GM18873 (cell line): ENCODE results near the gene KIF26A.

Experiments used
- ATAC-seq: cut with Tn5 transposase; IDR thresholded peaks from one replicate; pipeline ENCODE4 v1.9.1; 2021; ENCODE audit warnings: mild to moderate bottlenecking, moderate library complexity, moderate number of reproducible peaks; ENCODE audit not compliant: unreplicated experiment, low FRiP score

KIF26A gene

DNA sequence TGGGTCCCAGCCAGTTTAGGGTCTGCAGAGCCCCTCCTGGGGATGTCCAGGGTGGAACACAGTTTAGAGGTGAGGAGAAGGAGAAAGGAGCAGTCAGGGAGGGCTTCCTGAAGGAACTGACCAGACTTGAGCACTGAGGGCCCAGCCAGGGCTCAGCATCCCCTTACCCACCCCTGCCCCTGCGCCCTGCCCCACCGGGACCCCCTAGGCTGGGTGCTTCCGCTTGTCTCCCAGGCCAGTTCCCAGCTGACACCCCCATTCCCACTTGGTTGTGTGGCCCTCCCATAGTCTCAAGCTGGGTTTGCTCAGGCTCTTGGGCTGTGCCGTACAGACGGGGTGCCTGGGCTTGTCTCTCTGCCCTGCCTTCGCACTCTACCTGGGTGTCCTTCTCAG, 26.3 kb upstream of the KIF26A start:
- ATAC-seq: no peak

DNA sequence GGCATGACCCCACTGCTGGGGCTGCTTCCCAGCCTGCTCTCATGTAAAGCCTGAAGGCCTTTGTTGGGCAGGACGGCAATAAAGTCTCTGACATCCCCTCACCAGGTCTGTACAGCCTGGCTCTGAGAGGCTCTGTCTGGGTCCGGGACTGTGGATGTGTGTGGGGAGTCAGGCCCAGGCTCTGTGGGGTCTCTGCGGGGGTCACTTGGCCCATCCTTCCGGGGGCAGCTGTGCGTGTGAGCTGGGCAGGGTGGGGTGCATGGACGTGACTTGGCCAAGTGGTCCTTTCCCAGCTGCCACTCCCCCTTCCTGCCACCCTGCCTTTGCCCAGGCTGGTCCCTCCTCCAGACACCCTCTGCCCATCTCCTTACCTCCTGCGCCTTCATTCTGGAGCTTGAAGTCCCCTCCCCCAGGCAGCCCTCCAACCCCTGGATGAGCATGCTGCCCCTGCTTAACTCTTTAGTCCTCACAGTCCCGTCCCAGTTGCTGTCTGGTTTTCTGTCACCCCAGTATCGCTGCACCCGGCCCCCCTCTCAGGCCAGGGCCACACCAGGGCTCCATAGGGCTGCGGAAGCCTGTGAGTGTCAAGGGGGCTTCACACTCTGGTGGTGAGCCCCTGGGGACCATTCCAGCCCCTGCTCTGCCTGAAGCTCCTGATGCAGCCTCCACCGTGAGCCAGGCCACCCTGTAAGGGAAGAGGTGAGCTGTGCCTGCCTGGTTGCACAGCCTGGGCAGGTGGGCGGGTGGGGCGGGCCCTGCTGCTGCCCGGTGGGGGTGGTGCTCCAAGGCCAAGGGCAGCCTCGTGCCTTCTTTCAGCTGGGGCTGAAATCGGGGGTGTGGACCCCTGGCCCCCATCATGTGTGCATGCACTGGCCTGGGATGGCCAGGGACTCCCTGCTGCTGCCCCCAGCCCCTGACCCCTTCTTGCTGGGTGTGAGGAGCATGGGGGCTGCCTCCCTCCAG, 25.5 kb upstream of the KIF26A start:
- no peak for ATAC-seq

- ATAC-seq: no peak
Measured at GRCh38 chr14:104113631-104114420, 24.6 kb upstream of the KIF26A start.

- no peak for ATAC-seq
Measured at GRCh38 chr14:104114421-104115130, 23.8 kb upstream of the KIF26A start.

DNA sequence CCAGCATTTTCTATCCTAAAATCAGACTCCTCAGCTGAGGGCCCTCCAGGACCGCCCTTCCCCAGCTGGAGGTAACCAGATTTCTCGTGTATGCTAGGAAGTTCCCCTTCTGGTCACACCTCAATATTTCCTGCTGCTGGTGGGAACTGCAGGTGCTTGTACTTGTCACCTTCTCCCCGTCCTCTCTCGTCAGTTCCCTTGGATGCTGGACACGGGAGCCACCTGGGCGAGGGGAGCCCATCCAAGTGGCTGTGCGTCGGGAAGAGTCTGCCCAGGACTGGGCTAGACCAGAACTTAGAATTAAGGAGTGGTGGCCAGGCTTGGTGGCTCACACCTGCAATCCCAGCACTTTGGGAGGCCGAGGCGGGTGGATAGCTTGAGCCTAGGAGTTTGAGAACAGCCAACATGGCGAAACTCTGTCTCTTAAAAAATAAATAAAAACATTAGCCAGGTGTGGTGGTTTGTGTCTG, 23.2 kb upstream of the KIF26A start:
- ATAC-seq: no peak

GRCh38 chr14:104115691-104116287, 22.6 kb upstream of the KIF26A start:
- no peak for ATAC-seq

DNA sequence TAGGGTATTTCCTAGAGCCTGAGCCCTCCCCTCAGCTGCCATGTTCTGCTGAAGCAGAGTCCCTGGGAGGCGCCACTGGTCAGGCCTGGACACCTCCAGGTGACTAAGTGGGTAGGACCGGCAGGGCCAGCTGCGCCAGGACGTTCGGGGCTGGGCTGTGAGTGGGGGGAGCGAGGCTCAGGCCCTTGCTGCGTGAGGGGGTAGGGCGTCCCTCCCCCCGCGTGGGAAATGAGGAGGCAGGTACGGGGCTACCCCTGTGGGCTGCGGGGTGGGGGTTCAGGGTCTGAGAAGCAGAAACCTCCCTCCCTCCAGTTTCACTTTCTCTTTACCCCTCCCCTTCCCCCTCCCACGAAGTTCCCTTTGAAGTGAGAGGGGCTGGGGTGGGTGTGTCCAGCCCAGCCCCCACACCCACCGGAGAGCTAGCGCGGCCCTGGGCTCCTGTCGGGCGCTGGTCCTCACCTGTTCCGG, 22.1 kb upstream of the KIF26A start:
- no peak for ATAC-seq

DNA sequence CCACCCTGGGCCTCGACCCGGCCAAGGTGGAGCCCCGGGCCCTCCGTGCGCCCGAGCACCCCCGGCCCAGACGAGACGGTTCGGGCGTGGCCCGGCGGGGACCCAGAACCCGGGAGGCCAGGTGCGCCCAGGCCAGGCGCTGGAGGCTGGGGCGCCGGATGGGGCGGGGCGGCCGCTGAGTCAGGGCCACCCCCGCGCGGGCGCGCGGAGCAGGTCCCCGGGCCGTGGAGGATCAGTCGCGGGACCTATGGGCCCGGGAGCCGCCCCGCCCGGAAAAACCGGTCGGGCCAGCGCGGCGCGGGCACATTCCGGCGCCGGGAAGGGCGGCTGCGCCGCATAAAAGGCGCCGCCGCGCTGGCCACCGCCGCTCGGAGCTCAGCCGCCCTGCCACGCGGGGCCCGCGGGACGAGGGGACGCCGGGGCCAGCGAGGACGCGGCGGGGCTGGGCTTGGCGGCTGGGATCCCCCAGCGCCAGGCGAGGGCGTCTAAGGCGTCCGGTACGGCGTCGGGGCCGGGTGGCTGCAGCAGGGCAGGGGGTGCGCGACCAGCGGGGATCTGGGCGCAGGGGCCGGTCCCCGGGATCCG, 21.5 kb upstream of the KIF26A start:
- no peak for ATAC-seq

DNA sequence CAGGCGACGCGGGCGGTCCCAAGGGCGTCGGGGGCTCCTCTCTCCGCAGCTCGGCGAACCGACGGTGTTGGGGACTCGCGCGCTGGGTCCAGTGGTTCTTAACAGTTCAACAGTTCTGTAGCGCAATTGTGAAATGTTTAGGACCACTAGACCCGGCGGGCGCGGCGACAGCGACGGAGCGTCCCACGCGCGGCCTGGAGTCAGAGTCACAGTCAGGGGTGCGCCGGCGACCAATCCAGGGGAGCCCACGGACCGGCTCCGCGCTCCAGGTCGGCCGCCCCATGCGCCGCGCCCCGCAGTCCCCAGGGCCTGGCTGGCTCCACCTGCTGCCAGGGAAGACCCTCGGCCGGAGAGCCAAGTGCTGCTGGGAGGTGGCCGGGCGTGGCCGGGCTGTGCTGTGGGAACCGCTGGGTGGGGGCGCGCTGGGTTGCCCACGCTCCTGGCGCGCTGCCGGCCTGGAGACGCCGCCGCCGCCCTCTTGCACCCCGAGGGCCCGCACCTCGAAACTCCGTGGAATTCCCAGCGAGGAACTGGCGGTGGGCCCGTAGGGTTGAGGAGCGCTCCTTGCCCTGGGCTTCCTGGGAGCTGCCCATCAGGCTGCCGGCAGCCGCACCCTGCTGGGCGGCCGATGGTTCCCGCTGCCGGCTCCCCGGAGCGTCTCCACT, 20.9 kb upstream of the KIF26A start:
- no peak for ATAC-seq

DNA sequence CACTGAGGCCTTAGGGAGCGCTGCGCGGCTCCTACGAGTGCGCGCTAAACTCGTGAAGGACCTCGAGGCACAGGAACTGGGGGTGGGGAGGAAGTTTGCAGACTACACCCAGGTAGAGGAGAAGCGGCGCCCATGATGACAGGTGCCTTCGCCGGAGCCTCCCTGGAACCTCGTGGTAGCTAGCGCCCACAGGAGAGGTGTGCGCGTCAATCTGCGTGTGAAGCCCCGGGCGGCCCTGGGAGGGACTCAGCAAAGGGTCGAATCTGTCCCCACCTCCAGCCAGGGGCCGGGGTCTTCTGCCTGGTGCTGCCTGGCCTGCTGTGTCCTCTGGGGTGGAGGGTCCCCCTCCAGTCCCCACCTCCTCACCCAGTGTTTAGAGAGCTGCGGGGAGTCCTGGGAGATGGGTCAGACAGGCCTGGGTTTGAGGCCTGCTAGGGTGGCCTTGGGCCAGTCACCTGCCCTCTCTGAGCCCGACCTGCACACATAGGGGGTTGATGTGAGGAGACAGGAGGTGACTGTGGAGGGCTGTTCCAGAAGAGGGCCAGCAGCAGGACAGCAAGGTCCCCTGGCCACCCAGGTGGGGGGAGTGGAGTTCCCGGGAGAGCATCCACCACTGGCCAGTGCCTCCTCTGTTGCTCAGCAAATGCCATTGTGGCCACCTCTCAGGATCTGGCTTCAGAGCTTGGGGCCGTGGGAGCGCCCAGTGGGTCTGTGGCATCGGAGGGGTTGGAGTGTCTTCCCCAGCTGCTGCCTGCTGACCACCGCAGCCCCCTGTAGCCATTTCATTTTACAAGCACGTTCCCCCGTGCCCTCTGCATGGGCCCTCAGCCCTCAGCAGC, 20.2 kb upstream of the KIF26A start:
- ATAC-seq: no peak

- no peak for ATAC-seq
Measured at GRCh38 chr14:104119119-104119487, 19.3 kb upstream of the KIF26A start.

- no peak for ATAC-seq
Measured at GRCh38 chr14:104119488-104120251, 18.7 kb upstream of the KIF26A start.

GRCh38 chr14:104120281-104120741, 18.1 kb upstream of the KIF26A start:
- ATAC-seq: no peak

- ATAC-seq: no peak
Measured at GRCh38 chr14:104121142-104121541, 17.2 kb upstream of the KIF26A start.

DNA sequence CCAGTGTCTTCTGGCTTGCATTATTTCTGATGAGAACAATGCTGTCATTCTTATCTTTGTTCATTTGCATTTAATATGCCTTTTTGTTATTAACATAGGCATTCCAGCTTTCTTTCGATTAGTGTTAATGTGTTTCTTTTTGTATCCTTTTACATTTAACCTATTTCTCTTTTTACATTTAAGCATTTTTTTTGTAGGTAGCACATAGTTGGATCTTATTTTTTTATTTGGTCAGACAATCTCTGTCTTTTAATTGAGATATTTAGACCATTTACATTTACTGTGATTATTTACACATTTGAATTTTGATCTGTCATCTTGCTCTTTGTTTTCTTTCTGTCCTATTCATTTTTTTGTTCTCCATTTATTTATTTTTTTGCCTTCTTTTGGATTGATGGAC, 14.5 kb upstream of the KIF26A start:
- no peak for ATAC-seq

- ATAC-seq: no peak
Measured at GRCh38 chr14:104125011-104125410, 13.4 kb upstream of the KIF26A start.

GRCh38 chr14:104126753-104127152, 11.6 kb upstream of the KIF26A start:
- ATAC-seq: no peak

- ATAC-seq: no peak
Measured at GRCh38 chr14:104128981-104129380, 9.4 kb upstream of the KIF26A start.
